Measurements from ENCODE around the gene CYB5D1.

Gene CYB5D1

DNA sequence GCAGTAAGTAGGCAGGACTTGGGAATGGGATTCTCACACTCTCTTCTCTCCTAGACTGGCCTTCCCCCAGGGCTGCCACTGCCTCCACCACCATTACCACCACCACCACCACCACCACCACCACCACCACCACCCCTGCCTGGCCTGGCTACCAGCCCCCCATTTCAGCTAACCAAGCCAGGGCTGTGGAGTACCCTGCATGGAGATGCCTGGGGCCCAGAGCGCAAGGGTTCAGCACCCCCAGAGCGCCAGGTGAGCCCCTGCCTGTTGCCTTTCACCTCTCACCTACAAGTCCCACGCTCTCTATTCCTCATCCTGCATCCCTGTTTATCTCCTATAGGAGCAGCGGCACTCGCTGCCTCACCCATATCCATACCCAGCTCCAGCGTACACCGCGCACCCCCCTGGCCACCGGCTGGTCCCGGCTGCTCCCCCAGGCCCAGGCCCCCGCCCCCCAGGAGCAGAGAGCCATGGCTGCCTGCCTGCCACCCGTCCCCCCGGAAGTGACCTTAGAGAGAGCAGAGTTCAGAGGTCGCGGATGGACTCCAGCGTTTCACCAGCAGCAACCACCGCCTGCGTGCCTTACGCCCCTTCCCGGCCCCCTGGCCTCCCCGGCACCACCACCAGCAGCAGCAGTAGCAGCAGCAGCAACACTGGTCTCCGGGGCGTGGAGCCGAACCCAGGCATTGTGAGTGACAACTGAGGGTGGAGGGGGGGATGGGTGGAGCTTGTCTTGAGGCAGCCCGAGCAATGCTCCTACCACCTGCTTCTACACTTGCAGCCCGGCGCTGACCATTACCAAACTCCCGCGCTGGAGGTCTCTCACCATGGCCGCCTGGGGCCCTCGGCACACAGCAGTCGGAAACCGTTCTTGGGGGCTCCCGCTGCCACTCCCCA is 10.8 kb upstream of the CYB5D1 start:
- TF ChIP-seq, protein P1, sequence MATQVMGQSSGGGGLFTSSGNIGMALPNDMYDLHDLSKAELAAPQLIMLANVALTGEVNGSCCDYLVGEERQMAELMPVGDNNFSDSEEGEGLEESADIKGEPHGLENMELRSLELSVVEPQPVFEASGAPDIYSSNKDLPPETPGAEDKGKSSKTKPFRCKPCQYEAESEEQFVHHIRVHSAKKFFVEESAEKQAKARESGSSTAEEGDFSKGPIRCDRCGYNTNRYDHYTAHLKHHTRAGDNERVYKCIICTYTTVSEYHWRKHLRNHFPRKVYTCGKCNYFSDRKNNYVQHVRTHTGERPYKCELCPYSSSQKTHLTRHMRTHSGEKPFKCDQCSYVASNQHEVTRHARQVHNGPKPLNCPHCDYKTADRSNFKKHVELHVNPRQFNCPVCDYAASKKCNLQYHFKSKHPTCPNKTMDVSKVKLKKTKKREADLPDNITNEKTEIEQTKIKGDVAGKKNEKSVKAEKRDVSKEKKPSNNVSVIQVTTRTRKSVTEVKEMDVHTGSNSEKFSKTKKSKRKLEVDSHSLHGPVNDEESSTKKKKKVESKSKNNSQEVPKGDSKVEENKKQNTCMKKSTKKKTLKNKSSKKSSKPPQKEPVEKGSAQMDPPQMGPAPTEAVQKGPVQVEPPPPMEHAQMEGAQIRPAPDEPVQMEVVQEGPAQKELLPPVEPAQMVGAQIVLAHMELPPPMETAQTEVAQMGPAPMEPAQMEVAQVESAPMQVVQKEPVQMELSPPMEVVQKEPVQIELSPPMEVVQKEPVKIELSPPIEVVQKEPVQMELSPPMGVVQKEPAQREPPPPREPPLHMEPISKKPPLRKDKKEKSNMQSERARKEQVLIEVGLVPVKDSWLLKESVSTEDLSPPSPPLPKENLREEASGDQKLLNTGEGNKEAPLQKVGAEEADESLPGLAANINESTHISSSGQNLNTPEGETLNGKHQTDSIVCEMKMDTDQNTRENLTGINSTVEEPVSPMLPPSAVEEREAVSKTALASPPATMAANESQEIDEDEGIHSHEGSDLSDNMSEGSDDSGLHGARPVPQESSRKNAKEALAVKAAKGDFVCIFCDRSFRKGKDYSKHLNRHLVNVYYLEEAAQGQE (IDR thresholded peaks at IDR 0.05; ENCODE audit: insufficient replicate concordance, low read depth): no peak
- TF ChIP-seq SPI1 (IDR thresholded peaks at IDR 0.05; ENCODE audit: borderline replicate concordance, low read depth) (no peak), POLR2AphosphoS5 (IDR thresholded peaks at IDR 0.05; ENCODE audit: low read depth) (no peak), GABPA (IDR thresholded peaks at IDR 0.05; ENCODE audit: low read depth) (no peak)
- TF ChIP-seq, protein P2, sequence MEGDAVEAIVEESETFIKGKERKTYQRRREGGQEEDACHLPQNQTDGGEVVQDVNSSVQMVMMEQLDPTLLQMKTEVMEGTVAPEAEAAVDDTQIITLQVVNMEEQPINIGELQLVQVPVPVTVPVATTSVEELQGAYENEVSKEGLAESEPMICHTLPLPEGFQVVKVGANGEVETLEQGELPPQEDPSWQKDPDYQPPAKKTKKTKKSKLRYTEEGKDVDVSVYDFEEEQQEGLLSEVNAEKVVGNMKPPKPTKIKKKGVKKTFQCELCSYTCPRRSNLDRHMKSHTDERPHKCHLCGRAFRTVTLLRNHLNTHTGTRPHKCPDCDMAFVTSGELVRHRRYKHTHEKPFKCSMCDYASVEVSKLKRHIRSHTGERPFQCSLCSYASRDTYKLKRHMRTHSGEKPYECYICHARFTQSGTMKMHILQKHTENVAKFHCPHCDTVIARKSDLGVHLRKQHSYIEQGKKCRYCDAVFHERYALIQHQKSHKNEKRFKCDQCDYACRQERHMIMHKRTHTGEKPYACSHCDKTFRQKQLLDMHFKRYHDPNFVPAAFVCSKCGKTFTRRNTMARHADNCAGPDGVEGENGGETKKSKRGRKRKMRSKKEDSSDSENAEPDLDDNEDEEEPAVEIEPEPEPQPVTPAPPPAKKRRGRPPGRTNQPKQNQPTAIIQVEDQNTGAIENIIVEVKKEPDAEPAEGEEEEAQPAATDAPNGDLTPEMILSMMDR (IDR thresholded peaks at IDR 0.05; ENCODE audit: insufficient read depth, low read length): no peak
- H3K27me3 ChIP-seq (ENCODE audit: insufficient read depth, poor library complexity, severe bottlenecking): no peaks in the 10 kb centered on the region
- no peak overlapping the region for H3K4me3 ChIP-seq (replicated peaks; ENCODE audit: insufficient read depth, low read length)
- no peak for DNase-seq (ENCODE audit: low read depth in 1 of 2, low spot score in 1 of 2)
- H3K27ac ChIP-seq (replicated peaks): no peak overlapping the region

DNA sequence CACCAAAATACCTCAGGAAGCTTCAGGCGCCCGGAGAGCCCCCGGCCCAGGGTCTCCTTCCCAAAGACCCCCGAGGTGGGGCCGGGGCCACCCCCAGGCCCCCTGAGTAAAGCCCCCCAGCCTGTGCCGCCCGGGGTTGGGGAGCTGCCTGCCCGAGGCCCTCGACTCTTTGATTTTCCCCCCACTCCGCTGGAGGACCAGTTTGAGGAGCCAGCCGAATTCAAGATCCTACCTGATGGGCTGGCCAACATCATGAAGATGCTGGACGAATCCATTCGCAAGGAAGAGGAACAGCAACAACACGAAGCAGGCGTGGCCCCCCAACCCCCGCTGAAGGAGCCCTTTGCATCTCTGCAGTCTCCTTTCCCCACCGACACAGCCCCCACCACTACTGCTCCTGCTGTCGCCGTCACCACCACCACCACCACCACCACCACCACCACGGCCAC is 9.6 kb upstream of the CYB5D1 start:
- no peak overlapping the region for H3K4me3 ChIP-seq (replicated peaks; ENCODE audit: insufficient read depth, low read length)
- H3K27ac ChIP-seq (replicated peaks): no peak overlapping the region
- no peak for DNase-seq (ENCODE audit: low read depth in 1 of 2, low spot score in 1 of 2)
- TF ChIP-seq, protein P2 (IDR thresholded peaks at IDR 0.05; ENCODE audit: insufficient read depth, low read length): no peak
- no peak for TF ChIP-seq SPI1 (IDR thresholded peaks at IDR 0.05; ENCODE audit: borderline replicate concordance, low read depth)
- no peak for TF ChIP-seq POLR2AphosphoS5 (IDR thresholded peaks at IDR 0.05; ENCODE audit: low read depth)
- no peak for TF ChIP-seq GABPA (IDR thresholded peaks at IDR 0.05; ENCODE audit: low read depth)
- TF ChIP-seq, protein P1 (IDR thresholded peaks at IDR 0.05; ENCODE audit: insufficient replicate concordance, low read depth): no peak
- H3K27me3 ChIP-seq (ENCODE audit: insufficient read depth, poor library complexity, severe bottlenecking): no peaks in the 10 kb centered on the region

DNA sequence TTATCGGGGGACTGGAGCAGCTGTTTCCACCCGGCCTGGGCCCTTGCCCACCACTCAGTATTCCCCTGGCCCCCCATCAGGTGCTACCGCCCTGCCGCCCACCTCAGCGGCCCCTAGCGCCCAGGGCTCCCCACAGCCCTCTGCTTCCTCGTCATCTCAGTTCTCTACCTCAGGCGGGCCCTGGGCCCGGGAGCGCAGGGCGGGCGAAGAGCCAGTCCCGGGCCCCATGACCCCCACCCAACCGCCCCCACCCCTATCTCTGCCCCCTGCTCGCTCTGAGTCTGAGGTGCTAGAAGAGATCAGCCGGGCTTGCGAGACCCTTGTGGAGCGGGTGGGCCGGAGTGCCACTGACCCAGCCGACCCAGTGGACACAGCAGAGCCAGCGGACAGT is 9.1 kb upstream of the CYB5D1 start:
- TF ChIP-seq, protein P1 (IDR thresholded peaks at IDR 0.05; ENCODE audit: insufficient replicate concordance, low read depth): no peak
- TF ChIP-seq POLR2AphosphoS5 (IDR thresholded peaks at IDR 0.05; ENCODE audit: low read depth): no peak
- TF ChIP-seq, protein P2 (IDR thresholded peaks at IDR 0.05; ENCODE audit: insufficient read depth, low read length): no peak
- no peak for TF ChIP-seq SPI1 (IDR thresholded peaks at IDR 0.05; ENCODE audit: borderline replicate concordance, low read depth)
- TF ChIP-seq GABPA (IDR thresholded peaks at IDR 0.05; ENCODE audit: low read depth): no peak
- H3K4me3 ChIP-seq (replicated peaks; ENCODE audit: insufficient read depth, low read length): no peak overlapping the region
- DNase-seq (ENCODE audit: low read depth in 1 of 2, low spot score in 1 of 2): no peak

More for the DNA sequence above, 9.1 kb upstream of the CYB5D1 start:
- no peak overlapping the region for H3K27ac ChIP-seq (replicated peaks)
- H3K27me3 ChIP-seq (ENCODE audit: insufficient read depth, poor library complexity, severe bottlenecking): no peaks in the 10 kb centered on the region

All from HL-60 (cell line).